ENCODE data around the gene ESRRA. TPM values are rescaled to one million over a fixed set of nuclear protein-coding genes. Genes with fewer than 3 reads are reported as not detected.
A peak's percentile ranks its signal among the peaks of the same experiment; 100 is the strongest.

The ESRRA gene
- total RNA-seq, 1 donor from 2014 or later: 34.7 TPM

DNA sequence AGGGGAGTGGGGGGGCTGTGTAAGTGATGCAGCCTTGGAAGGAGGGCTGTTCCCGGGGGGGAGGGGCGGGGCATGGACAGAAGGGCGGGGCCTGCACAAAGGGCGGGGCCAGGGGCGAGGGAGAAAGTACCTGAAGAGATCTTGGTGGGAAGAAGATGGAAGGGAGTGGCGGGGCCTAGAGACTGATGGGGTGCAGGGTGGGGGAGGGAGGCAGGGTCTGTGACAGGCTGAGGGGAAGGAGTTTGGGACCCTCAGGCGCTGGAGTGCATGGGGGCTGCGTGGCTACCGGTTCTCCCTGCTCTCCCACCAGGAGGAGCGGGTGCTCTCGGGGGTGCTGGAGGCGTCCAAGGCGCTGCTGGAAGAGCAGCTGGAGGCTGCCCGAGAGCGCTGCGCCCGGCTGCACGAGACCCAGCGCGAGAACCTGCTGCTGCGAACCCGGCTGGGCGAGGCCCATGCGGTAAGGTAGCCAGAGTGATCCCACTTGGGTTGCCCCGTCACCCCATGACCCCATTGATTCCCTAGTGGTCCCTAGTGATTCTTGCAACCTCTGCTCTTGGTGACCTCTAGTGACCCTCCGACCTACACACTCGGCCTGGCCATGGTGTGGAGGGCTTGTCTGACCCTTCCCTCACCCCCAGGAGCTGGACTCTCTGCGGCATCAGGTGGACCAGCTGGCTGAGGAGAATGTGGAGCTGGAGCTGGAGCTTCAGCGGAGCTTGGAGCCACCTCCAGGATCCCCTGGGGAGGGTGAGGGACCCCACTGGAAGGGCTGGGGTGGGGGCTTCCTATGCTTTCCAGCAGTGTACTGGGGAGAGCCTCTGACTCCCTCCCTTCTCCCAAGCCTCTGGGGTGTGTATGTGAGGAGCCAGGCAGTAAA is 37.8 kb downstream of the ESRRA start:
- no peak for DNase-seq (ENCODE audit: low read depth, low spot score)
- Mint-ChIP-seq H3K4me3 (no peak overlapping the region), H3K27ac (ENCODE audit: unreplicated experiment) (no peak overlapping the region), H3K36me3 (ENCODE audit: low read depth) (no peaks in the 10 kb centered on the region), H3K9me3 (no peaks in the 10 kb centered on the region), H3K4me1 (peaks cover 11% of the 10 kb centered on the region), H3K27me3 (ENCODE audit: low read depth) (peaks cover 6% of the 10 kb centered on the region)
- TF ChIP-seq, protein P1, sequence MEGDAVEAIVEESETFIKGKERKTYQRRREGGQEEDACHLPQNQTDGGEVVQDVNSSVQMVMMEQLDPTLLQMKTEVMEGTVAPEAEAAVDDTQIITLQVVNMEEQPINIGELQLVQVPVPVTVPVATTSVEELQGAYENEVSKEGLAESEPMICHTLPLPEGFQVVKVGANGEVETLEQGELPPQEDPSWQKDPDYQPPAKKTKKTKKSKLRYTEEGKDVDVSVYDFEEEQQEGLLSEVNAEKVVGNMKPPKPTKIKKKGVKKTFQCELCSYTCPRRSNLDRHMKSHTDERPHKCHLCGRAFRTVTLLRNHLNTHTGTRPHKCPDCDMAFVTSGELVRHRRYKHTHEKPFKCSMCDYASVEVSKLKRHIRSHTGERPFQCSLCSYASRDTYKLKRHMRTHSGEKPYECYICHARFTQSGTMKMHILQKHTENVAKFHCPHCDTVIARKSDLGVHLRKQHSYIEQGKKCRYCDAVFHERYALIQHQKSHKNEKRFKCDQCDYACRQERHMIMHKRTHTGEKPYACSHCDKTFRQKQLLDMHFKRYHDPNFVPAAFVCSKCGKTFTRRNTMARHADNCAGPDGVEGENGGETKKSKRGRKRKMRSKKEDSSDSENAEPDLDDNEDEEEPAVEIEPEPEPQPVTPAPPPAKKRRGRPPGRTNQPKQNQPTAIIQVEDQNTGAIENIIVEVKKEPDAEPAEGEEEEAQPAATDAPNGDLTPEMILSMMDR (conservative IDR thresholded peaks at IDR 0.05): no peak

DNA sequence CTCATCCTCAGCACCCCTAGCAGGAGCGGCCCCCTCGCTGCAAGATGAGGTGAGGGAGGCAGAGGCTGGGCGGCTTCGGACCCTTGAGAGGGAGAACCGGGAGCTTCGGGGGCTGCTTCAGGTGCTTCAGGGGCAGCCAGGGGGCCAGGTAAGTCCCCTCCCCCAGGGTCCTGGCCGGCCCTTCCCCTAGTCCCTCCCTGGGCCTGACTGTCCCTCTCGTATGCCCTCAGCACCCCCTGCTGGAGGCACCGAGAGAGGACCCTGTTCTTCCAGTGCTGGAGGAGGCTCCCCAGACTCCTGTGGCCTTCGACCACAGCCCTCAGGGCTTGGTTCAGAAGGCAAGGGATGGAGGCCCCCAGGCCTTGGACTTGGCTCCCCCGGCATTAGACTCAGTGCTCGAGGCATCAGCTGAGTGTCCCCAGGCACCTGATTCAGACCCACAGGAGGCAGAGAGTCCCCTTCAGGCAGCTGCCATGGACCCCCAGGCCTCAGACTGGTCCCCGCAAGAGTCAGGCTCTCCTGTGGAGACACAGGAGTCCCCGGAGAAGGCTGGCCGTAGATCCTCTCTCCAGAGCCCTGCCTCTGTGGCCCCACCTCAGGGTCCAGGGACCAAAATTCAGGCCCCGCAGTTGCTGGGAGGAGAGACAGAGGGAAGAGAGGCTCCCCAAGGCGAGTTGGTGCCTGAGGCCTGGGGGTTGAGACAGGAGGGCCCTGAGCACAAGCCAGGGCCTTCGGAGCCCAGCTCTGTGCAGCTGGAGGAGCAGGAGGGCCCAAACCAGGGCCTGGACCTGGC is 38.6 kb downstream of the ESRRA start:
- Mint-ChIP-seq H3K4me1 (peaks cover 19% of the 10 kb centered on the region), H3K27ac (ENCODE audit: unreplicated experiment) (no peak overlapping the region), H3K36me3 (ENCODE audit: low read depth) (no peaks in the 10 kb centered on the region), H3K9me3 (no peaks in the 10 kb centered on the region), H3K4me3 (no peak overlapping the region), H3K27me3 (ENCODE audit: low read depth) (peaks cover 6% of the 10 kb centered on the region)
- no peak for DNase-seq (ENCODE audit: low read depth, low spot score)
- TF ChIP-seq, protein P1 (conservative IDR thresholded peaks at IDR 0.05): peak; percentile 42

DNA sequence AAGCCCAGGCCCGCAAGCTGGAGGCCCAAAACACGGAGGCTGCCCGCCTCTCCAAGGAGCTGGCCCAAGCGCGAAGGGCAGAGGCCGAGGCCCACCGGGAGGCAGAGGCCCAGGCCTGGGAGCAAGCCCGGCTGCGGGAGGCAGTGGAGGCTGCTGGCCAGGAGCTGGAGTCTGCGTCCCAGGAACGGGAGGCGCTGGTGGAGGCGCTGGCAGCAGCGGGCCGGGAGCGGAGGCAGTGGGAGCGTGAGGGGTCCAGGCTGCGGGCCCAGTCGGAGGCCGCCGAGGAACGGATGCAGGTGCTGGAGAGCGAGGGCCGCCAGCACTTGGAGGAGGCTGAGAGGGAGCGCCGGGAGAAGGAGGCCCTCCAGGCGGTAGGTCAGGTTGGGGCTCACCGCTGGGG is 39.5 kb downstream of the ESRRA start:
- Mint-ChIP-seq H3K27me3 (ENCODE audit: low read depth) (peaks cover 2% of the 10 kb centered on the region), H3K4me3 (no peak overlapping the region), H3K36me3 (ENCODE audit: low read depth) (no peaks in the 10 kb centered on the region), H3K4me1 (peaks cover 15% of the 10 kb centered on the region), H3K9me3 (no peaks in the 10 kb centered on the region), H3K27ac (ENCODE audit: unreplicated experiment) (no peak overlapping the region)
- DNase-seq (ENCODE audit: low read depth, low spot score): no peak
- TF ChIP-seq, protein P1 (conservative IDR thresholded peaks at IDR 0.05): no peak

DNA sequence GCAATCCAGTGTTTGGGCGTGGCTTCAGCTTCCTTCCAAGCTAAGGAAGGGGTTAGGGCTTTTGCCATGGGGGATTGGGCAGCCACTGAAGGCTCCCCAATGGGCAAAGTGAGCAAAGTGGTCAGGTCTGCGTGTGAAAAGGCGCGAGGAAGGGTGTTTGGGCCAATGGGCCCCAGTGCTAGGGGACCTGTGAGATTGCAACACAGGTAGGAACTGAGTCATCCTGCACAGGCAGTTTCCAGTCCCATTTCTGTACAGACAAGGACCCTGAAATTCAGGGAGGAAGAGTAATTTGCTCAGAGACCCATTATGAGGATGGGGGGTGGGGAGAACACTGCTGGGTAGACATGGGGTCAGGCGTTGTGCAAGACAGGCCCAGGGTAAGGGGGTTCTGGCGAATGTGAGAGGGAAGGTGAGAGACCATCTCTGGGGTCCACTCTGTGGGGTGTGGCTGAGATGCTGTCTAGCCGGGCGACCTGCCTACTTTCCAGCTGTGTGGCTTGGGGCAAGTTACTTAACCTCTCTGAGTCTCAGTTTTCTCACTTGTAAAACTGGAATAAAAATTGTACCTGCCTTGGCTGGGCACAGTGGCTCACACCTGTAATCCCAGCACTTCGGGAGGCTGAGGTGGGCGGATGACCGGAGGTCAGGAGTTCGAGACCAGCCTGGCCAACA is 42.0 kb downstream of the ESRRA start:
- TF ChIP-seq, protein P1 (conservative IDR thresholded peaks at IDR 0.05): no peak
- H3K9me3 Mint-ChIP-seq: no peaks in the 10 kb centered on the region
- H3K27ac Mint-ChIP-seq (ENCODE audit: unreplicated experiment): peak overlapping the region; percentile 84

DNA sequence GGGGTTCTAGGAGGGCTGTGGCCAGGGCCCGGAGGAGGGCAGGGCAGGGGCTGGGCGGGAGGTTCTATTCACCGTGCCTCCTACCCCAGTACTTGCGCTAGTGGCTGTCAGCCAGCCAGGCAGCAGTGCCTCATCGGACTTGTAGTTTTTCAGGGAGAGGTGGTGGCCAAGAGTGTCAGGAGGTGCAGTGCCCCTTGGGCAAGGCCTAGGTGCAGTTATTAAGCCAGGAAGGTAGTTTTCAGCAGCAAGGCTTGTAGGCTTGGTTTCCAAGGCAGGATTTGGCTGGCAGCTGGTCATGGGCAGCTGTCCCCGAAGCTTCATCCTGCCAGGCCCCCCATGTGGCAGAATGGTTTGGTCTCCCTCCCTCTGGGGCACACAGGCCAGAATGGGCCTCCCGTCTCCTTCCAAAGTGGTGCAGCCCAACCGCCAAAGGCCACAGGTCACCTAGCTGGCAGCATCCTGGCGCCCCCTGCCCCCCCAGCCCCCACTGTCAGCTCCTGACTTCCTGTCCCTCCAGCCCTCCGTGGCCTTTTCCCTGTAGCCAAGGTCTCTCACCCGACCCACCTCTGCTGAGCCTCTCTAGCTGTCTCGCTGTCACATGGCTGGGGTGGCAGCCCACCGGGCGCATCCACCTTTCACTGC is 43.2 kb downstream of the ESRRA start:
- Mint-ChIP-seq H3K4me3 (no peak overlapping the region), H3K4me1 (peaks cover 12% of the 10 kb centered on the region), H3K27me3 (ENCODE audit: low read depth) (no peaks in the 10 kb centered on the region), H3K9me3 (no peaks in the 10 kb centered on the region), H3K36me3 (ENCODE audit: low read depth) (no peaks in the 10 kb centered on the region), H3K27ac (ENCODE audit: unreplicated experiment) (no peak overlapping the region)
- no peak for DNase-seq (ENCODE audit: low read depth, low spot score)
- TF ChIP-seq, protein P1 (conservative IDR thresholded peaks at IDR 0.05): no peak

More for the DNA sequence above, 42.0 kb downstream of the ESRRA start:
- no peak for DNase-seq (ENCODE audit: low read depth, low spot score)
- no peak overlapping the region for H3K4me3 Mint-ChIP-seq
- peaks cover 12% of the 10 kb centered on the region for H3K4me1 Mint-ChIP-seq
- H3K36me3 Mint-ChIP-seq (ENCODE audit: low read depth): no peaks in the 10 kb centered on the region
- H3K27me3 Mint-ChIP-seq (ENCODE audit: low read depth): no peaks in the 10 kb centered on the region
